ENCODE measurements around the gene PTPRR.

PTPRR gene

DNA sequence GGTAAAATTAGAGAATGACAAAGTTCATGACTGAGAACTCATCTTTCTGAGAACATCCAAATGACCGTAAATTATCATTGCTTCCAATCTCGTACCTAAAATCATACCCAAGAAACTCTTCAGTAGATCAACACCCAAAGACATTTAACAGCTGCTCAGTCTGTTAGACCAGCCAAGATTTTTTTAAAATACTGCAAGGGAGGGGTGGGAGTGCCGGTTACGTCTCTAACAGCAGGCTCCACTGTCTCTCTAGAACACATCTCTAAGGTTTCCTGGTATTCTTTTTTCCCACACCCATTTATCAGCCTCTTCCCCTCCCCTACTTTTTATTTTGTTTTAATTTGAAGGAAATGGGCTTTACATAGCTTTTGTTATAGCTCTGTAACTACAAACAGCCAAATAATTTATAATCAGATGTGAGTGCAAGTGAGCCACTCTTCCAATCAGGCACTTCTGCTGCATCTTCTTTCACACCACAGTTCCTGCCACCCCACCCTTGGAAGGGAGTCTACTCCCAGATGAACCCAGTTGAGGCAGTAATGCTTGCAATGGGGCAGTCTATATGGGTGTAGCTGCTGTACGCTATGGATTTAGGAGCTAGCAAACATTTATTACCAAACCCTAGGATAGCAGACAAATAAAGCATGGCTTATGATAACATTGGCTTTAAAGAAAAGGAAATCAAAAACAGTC is 305.2 kb downstream of the PTPRR start:
- Histone ChIP-seq H3K27me3 (ENCODE audit: control insufficient read depth, insufficient read depth, low read length) (no peaks in the 10 kb centered on the region), H3K4me3 (ENCODE audit: low read length) (no peak overlapping the region), H3K27ac (ENCODE audit: low read length) (no peak overlapping the region), H3K9me3 (ENCODE audit: control insufficient read depth, insufficient read depth, low read length) (no peaks in the 10 kb centered on the region), H3K4me1 (ENCODE audit: control insufficient read depth, insufficient read depth, low read length) (no peaks in the 10 kb centered on the region), H3K36me3 (ENCODE audit: control insufficient read depth, insufficient read depth, low read length) (no peaks in the 10 kb centered on the region)
- no peak for DNase-seq (ENCODE audit: low read depth, low spot score)
- WGBS (ENCODE audit: insufficient coverage, insufficient read length) = no CpG with 5 or more reads among the region's 5 CpGs

DNA sequence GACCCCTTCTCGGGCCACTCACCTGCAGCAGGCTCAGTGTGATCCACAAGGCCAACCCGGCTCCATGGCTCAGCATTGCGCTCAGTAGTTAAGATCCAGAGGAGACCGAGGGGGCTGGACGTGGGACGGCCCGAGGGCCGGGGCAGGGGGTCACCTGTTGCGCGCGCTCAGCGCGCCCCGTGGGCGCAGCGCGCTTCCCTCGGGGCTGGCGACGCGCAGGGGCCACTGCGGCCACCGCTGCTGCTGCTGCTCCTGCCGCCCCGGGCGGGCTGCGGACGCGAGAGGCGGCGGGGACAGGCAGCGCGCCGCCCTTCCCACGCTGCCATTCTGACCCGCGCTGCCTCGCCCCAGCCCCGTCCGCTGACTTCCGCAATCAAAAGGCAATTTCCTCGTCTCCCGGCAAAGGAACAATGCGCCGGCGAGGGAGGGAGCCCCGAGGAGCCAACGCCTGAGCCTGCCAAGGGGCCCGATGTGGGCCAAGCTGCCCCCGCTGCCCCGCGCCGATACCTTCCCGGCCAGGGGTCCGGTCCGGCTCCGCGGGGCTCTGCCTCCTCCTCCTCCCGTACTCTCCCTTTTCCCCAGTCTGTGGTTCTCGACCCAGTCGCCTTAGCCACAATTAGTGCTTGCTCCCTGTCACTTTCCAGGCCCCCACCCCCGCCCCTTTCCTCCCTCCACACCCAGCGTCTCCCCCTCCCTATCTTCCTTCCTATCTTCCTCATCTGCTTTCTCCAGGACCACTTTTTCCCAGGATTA is 310.6 kb downstream of the PTPRR start:
- Histone ChIP-seq H3K27ac (ENCODE audit: low read length) (no peak overlapping the region), H3K27me3 (ENCODE audit: control insufficient read depth, insufficient read depth, low read length) (peaks cover 3% of the 10 kb centered on the region), H3K4me1 (ENCODE audit: control insufficient read depth, insufficient read depth, low read length) (no peaks in the 10 kb centered on the region), H3K4me3 (ENCODE audit: low read length) (peak overlapping the region; percentile 73; the same call in 1 of the 2 replicates), H3K36me3 (ENCODE audit: control insufficient read depth, insufficient read depth, low read length) (no peaks in the 10 kb centered on the region), H3K9me3 (ENCODE audit: control insufficient read depth, insufficient read depth, low read length) (no peaks in the 10 kb centered on the region)
- no peak for DNase-seq (ENCODE audit: low read depth, low spot score)
- WGBS (ENCODE audit: insufficient coverage, insufficient read length) = no CpG with 5 or more reads among the region's 63 CpGs

DNA sequence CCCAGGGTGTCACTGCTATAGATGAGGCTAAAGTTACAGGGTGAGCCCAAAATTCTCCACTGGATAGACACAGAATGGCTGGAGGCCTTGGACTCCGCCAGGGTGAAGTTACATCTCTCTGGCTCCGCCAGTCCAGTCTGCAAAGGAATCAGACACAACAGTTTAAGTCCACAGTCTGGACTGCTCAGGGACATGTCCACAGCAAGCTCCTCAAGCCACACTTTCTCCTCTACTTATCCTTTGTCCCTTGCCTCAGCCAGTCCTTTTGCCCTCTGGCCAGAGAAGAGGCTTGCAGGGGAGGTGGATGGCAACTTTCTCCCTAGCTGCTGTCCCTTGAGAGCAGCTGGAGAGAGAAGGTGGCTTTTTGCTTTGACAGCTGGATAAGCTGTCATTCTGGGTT is 311.3 kb downstream of the PTPRR start:
- no peaks in the 10 kb centered on the region for H3K4me1 ChIP-seq (ENCODE audit: control insufficient read depth, insufficient read depth, low read length)
- H3K9me3 ChIP-seq (ENCODE audit: control insufficient read depth, insufficient read depth, low read length) = no peaks in the 10 kb centered on the region
- DNase-seq (ENCODE audit: low read depth, low spot score) = no peak
- H3K27me3 ChIP-seq (ENCODE audit: control insufficient read depth, insufficient read depth, low read length) = peaks cover 3% of the 10 kb centered on the region
- no CpG with 5 or more reads among the region's 2 CpGs for WGBS (ENCODE audit: insufficient coverage, insufficient read length)
- H3K27ac ChIP-seq (ENCODE audit: low read length) = no peak overlapping the region
- H3K36me3 ChIP-seq (ENCODE audit: control insufficient read depth, insufficient read depth, low read length) = no peaks in the 10 kb centered on the region
- H3K4me3 ChIP-seq (ENCODE audit: low read length) = peak overlapping the region; percentile 73; the same call in 1 of the 2 replicates

DNA sequence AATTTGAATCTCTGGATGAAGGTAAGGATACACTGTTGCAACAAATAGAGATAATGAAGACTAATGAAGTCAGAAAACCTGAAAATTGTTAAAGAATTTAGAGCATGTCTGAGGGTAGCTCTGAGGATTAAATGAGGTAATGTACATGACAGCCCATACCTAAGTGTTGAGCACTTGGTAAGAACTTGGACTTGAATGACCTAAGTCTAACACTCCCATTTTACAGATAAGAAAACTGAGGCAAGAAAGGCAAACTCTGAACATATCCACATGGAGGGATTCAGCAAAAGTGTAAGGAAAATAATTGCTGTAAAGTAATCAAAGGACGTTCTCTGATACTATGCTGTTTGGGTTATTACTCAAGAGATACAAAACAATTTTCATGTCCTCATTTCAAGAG is 312.4 kb downstream of the PTPRR start:
- DNase-seq (ENCODE audit: low read depth, low spot score) = no peak
- WGBS (ENCODE audit: insufficient coverage, insufficient read length) = no CpG with 5 or more reads among the region's 1 CpG
- no peaks in the 10 kb centered on the region for H3K9me3 ChIP-seq (ENCODE audit: control insufficient read depth, insufficient read depth, low read length)
- no peak overlapping the region for H3K4me3 ChIP-seq (ENCODE audit: low read length)
- H3K36me3 ChIP-seq (ENCODE audit: control insufficient read depth, insufficient read depth, low read length) = no peaks in the 10 kb centered on the region
- H3K27ac ChIP-seq (ENCODE audit: low read length) = no peak overlapping the region
- H3K27me3 ChIP-seq (ENCODE audit: control insufficient read depth, insufficient read depth, low read length) = peaks cover 3% of the 10 kb centered on the region
- no peaks in the 10 kb centered on the region for H3K4me1 ChIP-seq (ENCODE audit: control insufficient read depth, insufficient read depth, low read length)

DNA sequence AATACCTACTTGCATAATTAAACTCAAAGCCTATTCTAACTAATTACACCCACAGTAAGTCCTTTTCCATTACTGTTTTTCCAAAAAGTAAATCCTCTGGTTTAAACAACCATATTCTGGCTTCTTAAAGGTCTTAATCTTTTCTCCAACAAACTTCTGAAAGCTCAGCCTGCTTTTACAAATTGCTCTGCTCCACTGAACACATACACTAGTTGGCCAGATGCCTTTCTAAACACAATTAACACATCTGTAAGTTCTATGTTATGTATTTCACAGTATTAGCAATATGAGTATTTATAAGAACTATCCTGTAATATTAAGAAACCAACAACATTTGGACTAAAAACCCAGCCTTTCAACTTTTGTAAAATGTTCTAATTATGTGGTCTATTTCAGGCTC is 313.4 kb downstream of the PTPRR start:
- H3K4me1 ChIP-seq (ENCODE audit: control insufficient read depth, insufficient read depth, low read length) = no peaks in the 10 kb centered on the region
- no peaks in the 10 kb centered on the region for H3K9me3 ChIP-seq (ENCODE audit: control insufficient read depth, insufficient read depth, low read length)
- no peak overlapping the region for H3K27ac ChIP-seq (ENCODE audit: low read length)
- DNase-seq (ENCODE audit: low read depth, low spot score) = no peak
- no peaks in the 10 kb centered on the region for H3K36me3 ChIP-seq (ENCODE audit: control insufficient read depth, insufficient read depth, low read length)
- no peak overlapping the region for H3K4me3 ChIP-seq (ENCODE audit: low read length)
- peaks cover 3% of the 10 kb centered on the region for H3K27me3 ChIP-seq (ENCODE audit: control insufficient read depth, insufficient read depth, low read length)

DNA sequence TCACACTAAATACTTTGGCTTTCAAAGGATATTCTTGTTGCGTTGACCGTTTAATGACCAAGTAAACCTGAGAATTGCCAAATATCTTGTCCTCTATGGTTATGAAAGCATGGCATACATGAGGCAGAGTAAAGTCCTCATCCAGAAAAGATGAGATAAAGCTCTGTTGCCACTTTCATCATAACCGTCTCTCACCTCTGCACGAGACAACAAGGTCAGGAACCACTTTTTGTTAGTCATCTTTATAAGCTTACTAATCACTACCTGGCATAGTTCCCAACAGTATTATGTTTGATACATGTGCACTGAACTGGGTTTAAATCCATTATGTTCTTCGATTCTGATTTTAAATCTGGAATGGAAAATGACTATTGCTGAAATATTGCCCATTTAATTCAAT is 314.6 kb downstream of the PTPRR start:
- WGBS (ENCODE audit: insufficient coverage, insufficient read length) = no CpG with 5 or more reads among the region's 5 CpGs
- H3K4me3 ChIP-seq (ENCODE audit: low read length) = no peak overlapping the region
- H3K9me3 ChIP-seq (ENCODE audit: control insufficient read depth, insufficient read depth, low read length) = no peaks in the 10 kb centered on the region
- no peaks in the 10 kb centered on the region for H3K36me3 ChIP-seq (ENCODE audit: control insufficient read depth, insufficient read depth, low read length)
- no peak for DNase-seq (ENCODE audit: low read depth, low spot score)
- no peak overlapping the region for H3K27ac ChIP-seq (ENCODE audit: low read length)
- H3K4me1 ChIP-seq (ENCODE audit: control insufficient read depth, insufficient read depth, low read length) = no peaks in the 10 kb centered on the region
- peaks cover 3% of the 10 kb centered on the region for H3K27me3 ChIP-seq (ENCODE audit: control insufficient read depth, insufficient read depth, low read length)

DNA sequence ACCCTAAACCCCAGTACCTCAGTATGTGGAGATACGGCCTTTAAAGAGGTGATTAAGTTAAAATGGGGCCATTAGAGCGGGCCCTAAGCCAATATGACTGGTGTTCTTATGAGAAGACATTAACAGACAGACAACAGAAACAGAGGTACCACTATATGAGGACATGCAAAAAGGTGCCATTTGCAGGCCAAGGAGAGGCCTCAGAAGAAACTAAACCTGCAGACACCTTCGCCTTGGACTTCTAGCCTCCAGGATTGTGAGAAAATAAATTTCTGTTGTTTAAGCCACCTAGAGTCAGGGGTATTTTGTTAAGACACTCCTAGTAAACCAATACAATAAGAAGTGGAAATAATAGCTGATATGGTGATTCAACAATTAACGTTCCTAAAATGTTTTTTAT is 315.9 kb downstream of the PTPRR start:
- Histone ChIP-seq H3K9me3 (ENCODE audit: control insufficient read depth, insufficient read depth, low read length) (no peaks in the 10 kb centered on the region), H3K4me3 (ENCODE audit: low read length) (no peak overlapping the region), H3K4me1 (ENCODE audit: control insufficient read depth, insufficient read depth, low read length) (no peaks in the 10 kb centered on the region), H3K27ac (ENCODE audit: low read length) (no peak overlapping the region), H3K36me3 (ENCODE audit: control insufficient read depth, insufficient read depth, low read length) (no peaks in the 10 kb centered on the region), H3K27me3 (ENCODE audit: control insufficient read depth, insufficient read depth, low read length) (peaks cover 3% of the 10 kb centered on the region)
- no CpG with 5 or more reads among the region's 4 CpGs for WGBS (ENCODE audit: insufficient coverage, insufficient read length)
- DNase-seq (ENCODE audit: low read depth, low spot score) = no peak

DNA sequence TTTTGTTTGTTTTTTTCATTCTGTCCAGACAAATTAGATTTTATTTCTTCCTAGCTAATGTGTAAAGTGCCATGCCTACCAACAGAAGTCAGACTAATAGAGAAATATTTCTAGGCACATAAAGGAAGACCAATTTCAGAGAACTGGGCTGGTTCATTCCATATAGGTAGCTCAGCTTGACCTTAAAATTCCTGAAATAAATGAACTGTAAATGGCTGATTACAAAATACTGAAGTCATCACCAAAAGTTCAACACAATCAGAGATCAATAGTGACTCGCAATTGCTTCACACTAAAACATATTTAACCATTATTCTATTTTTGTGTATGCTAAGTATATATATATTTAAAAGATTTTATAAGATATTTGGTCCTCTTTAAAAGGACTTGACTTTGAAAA is 317.5 kb downstream of the PTPRR start:
- Histone ChIP-seq H3K9me3 (ENCODE audit: control insufficient read depth, insufficient read depth, low read length) (no peaks in the 10 kb centered on the region), H3K4me3 (ENCODE audit: low read length) (no peak overlapping the region), H3K27ac (ENCODE audit: low read length) (no peak overlapping the region), H3K36me3 (ENCODE audit: control insufficient read depth, insufficient read depth, low read length) (no peaks in the 10 kb centered on the region), H3K4me1 (ENCODE audit: control insufficient read depth, insufficient read depth, low read length) (no peaks in the 10 kb centered on the region), H3K27me3 (ENCODE audit: control insufficient read depth, insufficient read depth, low read length) (no peaks in the 10 kb centered on the region)
- no CpG with 5 or more reads among the region's 1 CpG for WGBS (ENCODE audit: insufficient coverage, insufficient read length)
- DNase-seq (ENCODE audit: low read depth, low spot score) = no peak

DNA sequence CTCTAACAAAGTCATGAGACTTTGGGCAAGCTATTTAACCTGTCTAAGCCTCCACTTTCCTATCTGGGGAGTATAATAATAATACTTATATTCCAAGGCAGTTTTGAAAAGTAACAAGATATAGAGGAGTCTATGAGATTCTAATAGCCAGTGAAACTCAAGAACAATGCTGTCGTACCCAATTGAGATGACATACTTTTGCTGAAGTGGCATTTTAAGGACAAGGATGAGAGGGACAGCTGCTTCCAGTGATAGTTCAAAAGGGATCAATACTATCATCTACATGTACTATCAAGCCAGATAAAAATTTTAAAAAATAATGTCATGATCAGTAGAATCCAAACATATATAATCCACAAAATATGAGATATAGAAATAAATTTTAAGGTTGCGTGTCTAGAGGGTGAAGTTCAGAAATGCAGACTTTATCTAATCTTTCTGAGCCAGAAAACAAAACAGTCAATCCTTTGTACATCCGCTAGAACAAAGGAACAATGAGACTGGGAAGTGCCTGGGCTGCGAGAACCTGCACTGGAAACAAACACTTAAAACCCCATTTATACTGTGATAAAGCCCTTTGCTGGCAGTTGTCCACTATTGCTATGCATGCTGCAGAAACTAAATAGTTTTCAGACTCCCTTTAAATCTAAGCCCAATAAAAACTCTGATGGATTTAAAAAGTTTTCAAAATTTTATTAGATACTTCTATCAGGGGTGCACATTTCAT is 321.9 kb downstream of the PTPRR start:
- H3K4me1 ChIP-seq (ENCODE audit: control insufficient read depth, insufficient read depth, low read length) = no peaks in the 10 kb centered on the region
- no peak for DNase-seq (ENCODE audit: low read depth, low spot score)
- no peak overlapping the region for H3K27ac ChIP-seq (ENCODE audit: low read length)
- H3K9me3 ChIP-seq (ENCODE audit: control insufficient read depth, insufficient read depth, low read length) = no peaks in the 10 kb centered on the region
- no peak overlapping the region for H3K4me3 ChIP-seq (ENCODE audit: low read length)
- WGBS (ENCODE audit: insufficient coverage, insufficient read length) = no CpG with 5 or more reads among the region's 4 CpGs
- no peaks in the 10 kb centered on the region for H3K27me3 ChIP-seq (ENCODE audit: control insufficient read depth, insufficient read depth, low read length)
- H3K36me3 ChIP-seq (ENCODE audit: control insufficient read depth, insufficient read depth, low read length) = no peaks in the 10 kb centered on the region

DNA sequence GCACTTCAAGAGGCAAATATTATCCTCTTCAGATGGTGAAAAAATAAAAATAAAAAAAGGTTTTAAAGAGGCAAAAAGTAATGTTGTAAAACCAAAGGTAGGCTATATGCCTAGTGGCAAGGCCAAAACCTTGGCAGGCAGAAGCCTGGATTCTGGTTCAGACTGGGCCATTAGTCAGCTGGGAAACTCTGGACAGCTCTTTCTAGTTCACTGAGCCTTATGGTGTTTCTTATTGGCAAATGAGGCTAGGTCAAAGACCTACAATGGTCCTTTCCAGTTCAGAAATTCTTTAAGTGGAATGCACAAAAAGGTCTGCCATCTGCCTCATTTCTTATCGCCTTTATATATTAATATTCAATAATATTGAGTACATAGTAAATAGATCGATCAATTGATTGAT is 327.9 kb downstream of the PTPRR start:
- no peak overlapping the region for H3K27ac ChIP-seq (ENCODE audit: low read length)
- no peaks in the 10 kb centered on the region for H3K9me3 ChIP-seq (ENCODE audit: control insufficient read depth, insufficient read depth, low read length)
- no peaks in the 10 kb centered on the region for H3K4me1 ChIP-seq (ENCODE audit: control insufficient read depth, insufficient read depth, low read length)
- no peak for DNase-seq (ENCODE audit: low read depth, low spot score)
- H3K27me3 ChIP-seq (ENCODE audit: control insufficient read depth, insufficient read depth, low read length) = no peaks in the 10 kb centered on the region
- no peaks in the 10 kb centered on the region for H3K36me3 ChIP-seq (ENCODE audit: control insufficient read depth, insufficient read depth, low read length)
- no CpG with 5 or more reads among the region's 2 CpGs for WGBS (ENCODE audit: insufficient coverage, insufficient read length)
- no peak overlapping the region for H3K4me3 ChIP-seq (ENCODE audit: low read length)

All from iPS DF 6.9 (cell line).